Activated naive CD4-positive, alpha-beta T cell (primary cell): Measurements from ENCODE around the gene LTBP1.
"Not testable (repeated sequence)": the region's sequence is repeated elsewhere in the genome, so short reads cannot be mapped to it uniquely, and the experiment has no call there.

Source experiments
- DNase-seq, 4 experiments: peaks; one replicate each; lab custom pipeline; 2025; lab: John Stamatoyannopoulos, UW

LTBP1 gene

GRCh38 chr2:33435518-33435917, 488.8 kb downstream of the LTBP1 start:
- no peak for DNase-seq

- no peak for DNase-seq
Observed at GRCh38 chr2:33436083-33436482, 489.3 kb downstream of the LTBP1 start.

GRCh38 chr2:33437297-33437696, 490.5 kb downstream of the LTBP1 start:
- no peak for DNase-seq

- DNase-seq = no peak
Observed at GRCh38 chr2:33437815-33438214, 491.1 kb downstream of the LTBP1 start.

GRCh38 chr2:33441235-33441810, 494.6 kb downstream of the LTBP1 start:
- peak in 1 of 4 experiments; percentile 39 for DNase-seq

GRCh38 chr2:33442052-33442451, 495.3 kb downstream of the LTBP1 start:
- not testable (repeated sequence) for DNase-seq

GRCh38 chr2:33442528-33443079, 495.9 kb downstream of the LTBP1 start:
- no peak for DNase-seq

- DNase-seq = no peak
Observed at GRCh38 chr2:33443274-33443829, 496.6 kb downstream of the LTBP1 start.

- no peak for DNase-seq
Observed at GRCh38 chr2:33444967-33445366, 498.2 kb downstream of the LTBP1 start.

GRCh38 chr2:33448220-33448899, 501.6 kb downstream of the LTBP1 start:
- no peak for DNase-seq
